Suprapubic skin (tissue), 4 donors: ENCODE data around the gene SLC23A3.

Source experiments
- EP300 ChIP-seq: sonication (generic); formaldehyde crosslinking; IDR thresholded peaks from one replicate; pipeline ENCODE4 v1.6.1; 2017; ENCODE audit warnings: antibody characterized with exemption
- POLR2A ChIP-seq, 2 donors: fragments of 450-650 bp; IDR thresholded peaks; one replicate each; pipeline ENCODE4 v1.6.1; 2017; ENCODE audit warnings: antibody characterized with exemption in 2 of 2, mild to moderate bottlenecking in 2 of 2, moderate library complexity in 2 of 2
- POLR2AphosphoS5 ChIP-seq, 3 donors: sonication (generic); formaldehyde crosslinking; IDR thresholded peaks; one replicate each; pipeline ENCODE4 v1.6.1; 2017; ENCODE audit warnings: antibody characterized with exemption in 3 of 3
- TF ChIP-seq, protein P1 (sequence below), 2 donors: fragments of 200-600 bp in 1 of 2; fragments of 450-650 bp in 1 of 2; sonication (generic) in 1 of 2; IDR thresholded peaks; one replicate each; pipeline ENCODE4 v1.5.1; 2016 to 2019; ENCODE audit warnings: antibody characterized with exemption in 2 of 2, mild to moderate bottlenecking in 1 of 2, moderate library complexity in 1 of 2

GRCh38 chr2:219175486-219175885, 5.7 kb upstream of the SLC23A3 start:
- TF ChIP-seq POLR2AphosphoS5 (IDR thresholded peaks at IDR 0.05) (no peak), POLR2A (IDR thresholded peaks at IDR 0.05) (no peak), EP300 (no peak)
- TF ChIP-seq, protein P1, sequence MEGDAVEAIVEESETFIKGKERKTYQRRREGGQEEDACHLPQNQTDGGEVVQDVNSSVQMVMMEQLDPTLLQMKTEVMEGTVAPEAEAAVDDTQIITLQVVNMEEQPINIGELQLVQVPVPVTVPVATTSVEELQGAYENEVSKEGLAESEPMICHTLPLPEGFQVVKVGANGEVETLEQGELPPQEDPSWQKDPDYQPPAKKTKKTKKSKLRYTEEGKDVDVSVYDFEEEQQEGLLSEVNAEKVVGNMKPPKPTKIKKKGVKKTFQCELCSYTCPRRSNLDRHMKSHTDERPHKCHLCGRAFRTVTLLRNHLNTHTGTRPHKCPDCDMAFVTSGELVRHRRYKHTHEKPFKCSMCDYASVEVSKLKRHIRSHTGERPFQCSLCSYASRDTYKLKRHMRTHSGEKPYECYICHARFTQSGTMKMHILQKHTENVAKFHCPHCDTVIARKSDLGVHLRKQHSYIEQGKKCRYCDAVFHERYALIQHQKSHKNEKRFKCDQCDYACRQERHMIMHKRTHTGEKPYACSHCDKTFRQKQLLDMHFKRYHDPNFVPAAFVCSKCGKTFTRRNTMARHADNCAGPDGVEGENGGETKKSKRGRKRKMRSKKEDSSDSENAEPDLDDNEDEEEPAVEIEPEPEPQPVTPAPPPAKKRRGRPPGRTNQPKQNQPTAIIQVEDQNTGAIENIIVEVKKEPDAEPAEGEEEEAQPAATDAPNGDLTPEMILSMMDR (IDR thresholded peaks at IDR 0.05) = no peak
